MM.1S (cell line): ENCODE results near the gene PTGR3.

ENCODE experiments used
- DNase-seq: peaks from one replicate; pipeline ENCODE4 v3.0.0-alpha.2; 2015
- H2AFZ ChIP-seq: fragments of 300-600 bp; sonication (generic); 2 replicates; pipeline ENCODE4 v1.6.0; 2016; ENCODE audit warnings: antibody characterized with exemption, low read length
- H3F3A ChIP-seq: fragments of 300-600 bp; sonication (generic); 2 replicates; pipeline ENCODE4 v1.6.1; 2016; ENCODE audit warnings: mild to moderate bottlenecking, antibody characterized with exemption, low read length, moderate library complexity, mixed read lengths; ENCODE audit not compliant: insufficient read depth
- H3K27ac ChIP-seq: fragments of 300-600 bp; sonication (generic); 2 replicates; pipeline ENCODE4 v1.5.1; 2016; ENCODE audit warnings: mild to moderate bottlenecking, low read length
- H3K27me3 ChIP-seq: fragments of 300-600 bp; sonication (generic); replicated peaks from 2 replicates; pipeline ENCODE4 v1.6.0; 2016; ENCODE audit warnings: low read length; ENCODE audit not compliant: insufficient read depth
- H3K36me3 ChIP-seq: fragments of 300-600 bp; sonication (generic); replicated peaks from 2 replicates; pipeline ENCODE4 v1.6.1; 2016; ENCODE audit warnings: mild to moderate bottlenecking, low read length, mixed read lengths; ENCODE audit not compliant: insufficient read depth
- H3K4me1 ChIP-seq: fragments of 300-600 bp; sonication (generic); 2 replicates; pipeline ENCODE4 v1.6.1; 2016; ENCODE audit warnings: low read length, mixed read lengths
- H3K4me2 ChIP-seq: fragments of 300-600 bp; sonication (generic); 2 replicates; pipeline ENCODE4 v1.6.0; 2016; ENCODE audit warnings: low read depth, low read length
- H3K4me3 ChIP-seq: fragments of 300-600 bp; sonication (generic); 2 replicates; pipeline ENCODE4 v1.5.1; 2016; ENCODE audit warnings: low read length, mixed read lengths
- H3K79me2 ChIP-seq: fragments of 300-600 bp; sonication (generic); 2 replicates; pipeline ENCODE4 v1.6.1; 2016; ENCODE audit warnings: mixed run types, low read length, mixed read lengths
- H3K9ac ChIP-seq: fragments of 300-600 bp; sonication (generic); 2 replicates; pipeline ENCODE4 v1.6.1; 2016; ENCODE audit warnings: low read length, mixed read lengths
- H3K9me2 ChIP-seq: fragments of 300-600 bp; sonication (generic); replicated peaks from 2 replicates; pipeline ENCODE4 v1.6.1; 2016; ENCODE audit warnings: mild to moderate bottlenecking, low read length, mixed read lengths; ENCODE audit not compliant: insufficient read depth
- H3K9me3 ChIP-seq: fragments of 300-600 bp; sonication (generic); replicated peaks from 2 replicates; pipeline ENCODE4 v1.6.1; 2016; ENCODE audit warnings: mild to moderate bottlenecking, low read length, mixed read lengths; ENCODE audit not compliant: insufficient read depth
- H4K20me1 ChIP-seq: fragments of 300-600 bp; sonication (generic); 2 replicates; pipeline ENCODE4 v1.6.1; 2016; ENCODE audit warnings: mild to moderate bottlenecking, low read length, moderate library complexity, mixed read lengths; ENCODE audit not compliant: insufficient read depth
- CTCF ChIP-seq: fragments of 300-600 bp; sonication (generic); IDR thresholded peaks from 2 replicates; pipeline ENCODE4 v1.5.1; 2016; ENCODE audit warnings: antibody characterized with exemption, low read length, mixed read lengths
- EZH2 ChIP-seq: fragments of 300-600 bp; sonication (generic); optimal IDR thresholded peaks from 2 replicates; pipeline ENCODE3; 2017; ENCODE audit warnings: low read depth, mild to moderate bottlenecking, antibody characterized with exemption, low read length, mixed read lengths
- EZH2phosphoT487 ChIP-seq: fragments of 300-600 bp; sonication (generic); IDR thresholded peaks from 2 replicates; pipeline ENCODE4 v1.6.1; 2018; ENCODE audit warnings: antibody characterized with exemption, low read length

PTGR3 gene

DNA sequence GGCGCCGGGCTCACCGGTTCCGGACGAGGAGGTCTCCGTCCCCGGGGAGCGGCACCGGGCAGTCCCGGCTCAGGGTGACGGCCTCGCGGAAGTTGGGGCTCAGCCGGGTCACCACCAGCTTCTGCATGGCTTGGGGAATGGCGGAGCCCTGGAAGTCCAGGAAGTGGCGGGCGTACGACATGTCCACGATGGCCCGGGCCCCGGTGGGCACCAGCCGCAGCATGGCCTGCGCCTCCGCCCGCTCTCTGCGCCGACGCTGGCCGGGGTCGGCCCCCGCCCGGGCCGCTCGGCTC, 157 bp downstream of the PTGR3 start:
- Histone ChIP-seq H3K4me1 (peaks cover 8% of the 10 kb centered on the region), H3K36me3 (no peaks in the 10 kb centered on the region), H3K4me3 (peak overlapping the region; percentile 95), H4K20me1 (no peaks in the 10 kb centered on the region), H3F3A (peaks cover 18% of the 10 kb centered on the region), H3K9ac (peak overlapping the region; percentile 87), H3K4me2 (peak overlapping the region; percentile 97; the same call in 1 of the 2 replicates), H2AFZ (peak overlapping the region; percentile 56; the same call in 1 of the 2 replicates), H3K9me3 (no peaks in the 10 kb centered on the region), H3K79me2 (peaks cover 65% of the 10 kb centered on the region), H3K27ac (peak overlapping the region; percentile 82; the same call in 1 of the 2 replicates), H3K9me2 (no peaks in the 10 kb centered on the region), H3K27me3 (no peaks in the 10 kb centered on the region)
- TF ChIP-seq EZH2phosphoT487 (no peak), EZH2 (no peak), CTCF (no peak)
- DNase-seq = no peak

GRCh38 chr18:75208155-75208835, 644 bp downstream of the PTGR3 start:
- peak overlapping the region; percentile 82 for H3K27ac ChIP-seq
- no peaks in the 10 kb centered on the region for H3K9me2 ChIP-seq
- no peak for TF ChIP-seq CTCF
- TF ChIP-seq EZH2 = no peak
- no peak for TF ChIP-seq EZH2phosphoT487
- no peaks in the 10 kb centered on the region for H4K20me1 ChIP-seq
- H3K4me2 ChIP-seq = peak overlapping the region; percentile 97
- H3K4me3 ChIP-seq = peak overlapping the region; percentile 95
- peak; percentile 50 for DNase-seq
- H3F3A ChIP-seq = peaks cover 18% of the 10 kb centered on the region
- H2AFZ ChIP-seq = peak overlapping the region; percentile 61
- no peaks in the 10 kb centered on the region for H3K36me3 ChIP-seq
- no peaks in the 10 kb centered on the region for H3K9me3 ChIP-seq
- peaks cover 66% of the 10 kb centered on the region for H3K79me2 ChIP-seq
- H3K9ac ChIP-seq = peak overlapping the region; percentile 87
- H3K4me1 ChIP-seq = peaks cover 8% of the 10 kb centered on the region
- no peaks in the 10 kb centered on the region for H3K27me3 ChIP-seq

DNA sequence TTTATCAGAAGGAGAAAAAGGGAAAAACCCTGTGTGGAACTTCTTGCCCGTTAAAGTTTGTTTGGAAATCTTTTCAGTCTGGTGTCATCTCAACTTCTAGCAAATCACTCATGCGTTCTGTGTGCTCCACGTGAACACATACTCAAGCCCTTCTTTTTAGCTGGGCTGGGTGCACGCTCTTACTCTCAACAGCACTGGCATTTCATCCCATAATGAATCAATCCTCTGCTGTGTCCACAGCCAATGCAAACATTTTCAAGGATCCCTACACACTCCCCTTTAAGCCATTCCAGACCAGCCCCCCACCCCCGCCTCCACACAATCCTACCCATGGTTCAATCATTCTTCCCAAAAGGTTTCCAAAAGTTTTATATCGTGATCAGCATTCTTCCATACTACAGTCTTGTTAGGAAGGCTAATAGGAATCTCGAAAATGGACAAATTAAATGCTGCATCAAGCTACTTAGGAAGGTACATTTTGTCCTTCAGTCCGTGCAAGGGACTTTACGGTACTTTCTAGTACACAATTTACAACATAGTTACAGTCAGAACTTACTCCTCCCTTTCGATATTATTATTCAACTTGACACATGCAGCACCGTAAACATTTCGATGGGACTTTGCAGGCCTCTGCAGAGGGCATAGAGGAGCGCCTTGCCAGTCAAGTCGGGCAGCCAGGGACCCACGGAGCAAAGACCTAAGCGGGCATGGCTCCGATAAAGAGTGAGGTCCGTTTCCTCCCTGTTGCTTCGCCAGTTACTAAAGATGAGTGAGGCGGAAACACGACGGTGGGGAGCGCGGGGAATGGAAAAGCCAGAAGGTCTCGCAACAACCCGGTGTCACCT, 1.4 kb downstream of the PTGR3 start:
- no peaks in the 10 kb centered on the region for H4K20me1 ChIP-seq
- H3F3A ChIP-seq = peaks cover 18% of the 10 kb centered on the region
- H3K27me3 ChIP-seq = no peaks in the 10 kb centered on the region
- peak overlapping the region; percentile 97 for H3K4me2 ChIP-seq
- no peak for TF ChIP-seq EZH2phosphoT487
- no peak for TF ChIP-seq CTCF
- TF ChIP-seq EZH2 = no peak
- peak overlapping the region; percentile 61; the same call in 1 of the 2 replicates for H2AFZ ChIP-seq
- H3K4me1 ChIP-seq = peaks cover 8% of the 10 kb centered on the region
- peak; percentile 18 for DNase-seq
- peaks cover 66% of the 10 kb centered on the region for H3K79me2 ChIP-seq
- peak overlapping the region; percentile 95 for H3K4me3 ChIP-seq
- H3K36me3 ChIP-seq = no peaks in the 10 kb centered on the region
- H3K9me3 ChIP-seq = no peaks in the 10 kb centered on the region
- peak overlapping the region; percentile 82; the same call in 1 of the 2 replicates for H3K27ac ChIP-seq
- peak overlapping the region; percentile 87 for H3K9ac ChIP-seq
- no peaks in the 10 kb centered on the region for H3K9me2 ChIP-seq
